T-helper 2 cell (primary cell): ENCODE results near the gene ANGEL2.
"Not testable (repeated sequence)": the region's sequence is repeated elsewhere in the genome, so short reads cannot be mapped to it uniquely, and the experiment has no call there.

Experiments
- DNase-seq, 5 experiments: peaks; one replicate each; pipeline versions ENCODE4 v3.0.0 to v3.0.0-alpha.2; 2012 to 2022

Gene ANGEL2

DNA sequence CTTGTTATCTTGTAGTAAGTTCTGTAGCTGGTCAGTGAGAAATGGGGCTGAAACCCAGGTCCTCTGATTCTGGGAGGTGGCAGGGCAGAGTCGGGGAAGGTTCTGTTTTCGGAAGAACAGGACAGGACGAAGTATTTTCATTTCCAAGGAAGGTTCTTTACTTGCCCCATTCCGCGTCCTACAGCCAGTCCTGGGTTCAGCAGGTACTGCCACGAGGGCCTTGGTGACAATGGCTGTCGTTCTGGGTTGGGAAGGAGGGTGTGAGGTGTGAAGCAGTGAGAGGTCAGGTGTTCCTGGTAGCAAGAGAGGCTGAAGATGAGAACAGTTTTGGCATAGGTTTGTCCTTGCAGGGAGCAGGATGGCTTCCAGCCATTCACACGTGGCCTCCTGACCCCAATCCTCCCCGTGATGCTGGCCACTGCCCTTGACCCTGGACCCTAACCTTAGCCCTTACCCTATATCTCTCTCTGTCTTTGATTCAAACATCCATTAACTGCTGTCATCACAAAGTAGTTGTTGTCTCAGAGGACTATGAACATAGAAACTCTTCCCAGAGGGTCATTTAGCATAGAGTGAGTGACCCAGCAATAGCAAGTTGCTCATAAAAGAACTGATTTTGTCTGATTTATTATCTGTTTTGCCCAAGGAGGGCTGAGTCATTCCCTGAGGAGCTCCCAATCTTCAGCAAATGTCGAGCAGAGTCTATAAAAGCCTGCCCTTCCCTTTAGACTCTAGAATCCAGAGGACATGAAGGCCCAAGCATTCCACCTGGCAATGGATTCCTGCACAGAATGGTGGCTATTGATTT is 40.4 kb downstream of the ANGEL2 start:
- DNase-seq, result no peak

DNA sequence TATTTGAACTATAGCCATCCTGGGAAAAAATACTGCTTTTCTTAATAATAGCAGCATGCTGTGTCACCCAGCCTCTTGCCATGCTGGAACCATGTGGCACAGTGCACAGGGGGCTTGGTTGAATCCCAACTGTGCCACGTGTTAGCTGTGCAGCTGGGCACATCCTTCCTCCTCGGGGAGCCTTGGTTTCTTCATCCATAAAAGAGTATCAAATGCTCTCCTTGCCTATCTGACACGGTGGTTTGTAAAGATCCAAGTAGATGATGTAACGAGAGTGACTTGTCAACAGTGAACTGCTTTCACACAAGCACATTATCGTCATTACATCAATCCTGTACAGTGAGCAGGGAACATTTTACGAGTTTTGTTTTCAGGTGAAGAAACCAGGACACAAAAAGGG is 41.0 kb downstream of the ANGEL2 start:
- DNase-seq, result no peak

DNA sequence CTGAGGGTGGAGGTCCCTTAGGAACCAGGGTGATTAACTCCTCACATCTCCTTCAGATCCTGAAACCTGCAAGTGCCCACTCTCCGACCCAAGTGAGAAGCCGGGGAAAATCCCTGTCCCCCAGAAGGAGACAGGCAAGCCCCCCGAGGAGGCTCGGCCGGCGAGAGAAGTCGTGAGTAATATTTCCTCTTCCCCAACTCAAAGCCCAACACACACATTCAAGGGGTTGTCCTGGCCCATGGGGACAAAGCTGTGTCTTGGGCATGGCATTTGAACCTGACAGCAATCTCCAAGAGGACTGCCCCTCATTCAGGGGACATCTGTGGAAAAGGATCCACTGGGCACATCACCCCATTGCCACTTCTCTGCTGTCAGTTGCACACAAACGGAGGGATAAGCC is 41.8 kb downstream of the ANGEL2 start:
- no peak for DNase-seq

DNA sequence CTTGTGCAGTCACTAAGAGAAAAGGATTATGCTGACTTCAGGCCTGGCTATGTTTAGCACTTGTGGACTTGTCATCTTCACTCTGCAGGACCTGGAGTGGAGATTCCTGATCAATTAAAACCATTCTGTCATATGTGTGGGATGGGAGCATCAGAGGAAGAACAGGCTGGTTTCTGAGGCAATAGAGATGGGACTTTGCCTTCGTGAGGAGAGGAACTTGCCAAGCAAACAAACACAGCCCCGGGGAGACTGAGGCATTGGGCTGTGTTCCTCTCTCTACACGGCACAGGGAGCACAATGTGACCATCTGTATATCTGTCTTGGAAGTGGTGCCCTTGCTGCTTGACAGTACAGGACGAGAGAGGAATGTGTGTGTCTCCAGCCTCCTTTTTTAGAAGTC is 42.2 kb downstream of the ANGEL2 start:
- no peak for DNase-seq

DNA sequence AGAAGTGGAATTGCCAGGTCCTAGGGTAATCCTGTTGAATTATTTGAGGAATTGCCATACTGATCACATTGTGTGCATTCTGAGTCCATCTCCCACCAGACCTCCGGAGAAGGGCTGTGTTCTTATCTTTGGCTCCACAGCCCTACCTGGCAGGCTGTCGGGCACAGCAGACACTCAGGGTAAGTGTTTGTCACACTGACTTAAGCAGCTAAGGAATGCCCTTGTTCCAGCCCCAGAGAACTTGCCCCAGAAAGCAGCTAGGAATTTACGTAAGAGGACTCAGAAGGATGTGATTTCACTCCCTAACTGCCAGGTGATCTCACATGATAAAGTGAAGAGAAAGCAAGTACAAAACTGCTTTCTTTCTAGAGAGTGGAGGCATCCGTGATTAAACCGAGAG is 44.4 kb downstream of the ANGEL2 start:
- DNase-seq, result no peak

DNA sequence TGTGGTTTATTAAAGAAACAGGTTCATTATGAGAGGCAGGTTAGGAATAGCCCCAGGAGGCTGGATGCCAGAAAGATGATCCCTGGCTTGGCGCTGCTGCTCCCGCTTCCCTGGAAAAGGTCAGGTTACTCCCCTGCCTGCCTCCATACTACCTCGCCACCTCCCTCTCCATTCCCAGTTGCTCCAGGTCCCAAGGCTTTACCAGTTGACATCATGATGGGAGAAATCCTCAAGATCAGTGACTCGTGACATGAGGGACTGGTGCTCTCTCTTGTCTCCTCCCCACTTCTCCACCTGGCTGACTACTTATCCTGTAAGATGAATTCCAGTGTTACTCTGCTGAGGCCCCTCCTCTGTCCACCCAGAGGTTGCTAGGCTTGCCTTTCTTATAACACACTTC is 45.6 kb downstream of the ANGEL2 start:
- no peak for DNase-seq

DNA sequence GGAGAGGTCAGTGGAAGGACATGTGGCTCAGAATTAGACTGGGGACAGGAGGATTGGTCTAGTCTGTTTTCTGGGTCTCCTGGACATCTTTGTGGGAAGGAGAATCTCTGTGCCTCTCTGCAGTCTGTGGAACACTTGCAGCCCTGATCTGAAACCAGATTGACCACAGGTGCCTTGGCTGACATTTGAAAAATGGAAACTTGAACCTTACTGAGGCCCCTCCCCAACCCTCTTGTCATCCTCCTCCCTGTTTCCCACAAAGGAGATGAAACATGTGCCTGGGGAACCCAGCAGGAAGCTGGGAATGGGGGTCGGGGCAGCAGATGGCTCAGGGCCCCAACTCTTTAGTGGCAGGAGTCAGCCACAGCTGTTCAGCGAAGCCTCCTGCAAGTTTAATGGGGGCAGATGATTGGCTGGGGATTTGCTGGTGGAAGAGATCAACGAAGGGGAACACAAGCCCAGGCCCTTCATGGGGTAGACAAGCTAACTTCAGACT is 47.3 kb downstream of the ANGEL2 start:
- no peak for DNase-seq

DNA sequence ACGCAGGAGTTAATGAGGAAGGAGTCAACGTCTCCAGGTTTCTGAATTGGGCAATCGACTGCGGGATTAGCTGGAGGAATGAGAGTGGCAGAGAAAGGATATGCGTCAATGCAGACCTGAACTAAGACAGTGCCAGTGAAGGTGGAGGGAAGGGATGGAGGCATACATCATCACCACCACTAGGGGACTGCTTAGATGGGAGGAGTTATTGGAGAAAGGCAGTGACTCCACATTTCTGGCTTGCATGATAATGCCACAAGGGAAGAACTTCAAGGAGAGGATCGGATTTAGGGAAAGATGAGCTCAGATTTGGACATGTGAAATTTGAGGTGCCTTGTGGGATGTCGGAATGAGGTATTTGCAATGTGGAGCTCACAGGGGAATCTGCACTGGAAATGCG is 47.9 kb downstream of the ANGEL2 start:
- DNase-seq, result peak in 1 of 5 experiments; percentile 34

DNA sequence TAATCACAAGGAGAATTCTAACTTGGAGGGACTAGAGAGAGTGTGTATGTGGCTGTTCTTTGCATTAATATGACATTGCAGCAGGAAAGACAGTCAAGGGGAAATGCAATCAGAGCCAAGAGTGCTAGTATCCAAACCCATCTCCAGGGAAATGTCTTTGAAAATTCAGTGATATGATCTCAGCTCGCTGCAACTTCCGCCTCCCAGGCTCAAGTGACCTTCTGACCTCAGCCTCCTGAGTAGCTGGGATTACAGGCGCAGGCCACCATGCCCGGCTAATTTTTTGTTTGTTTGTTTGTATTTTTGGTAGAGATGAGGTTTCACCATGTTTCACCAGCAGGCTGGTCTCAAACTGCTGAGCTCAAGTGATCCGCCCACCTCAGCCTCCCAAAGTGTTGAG is 49.1 kb downstream of the ANGEL2 start:
- no peak for DNase-seq

DNA sequence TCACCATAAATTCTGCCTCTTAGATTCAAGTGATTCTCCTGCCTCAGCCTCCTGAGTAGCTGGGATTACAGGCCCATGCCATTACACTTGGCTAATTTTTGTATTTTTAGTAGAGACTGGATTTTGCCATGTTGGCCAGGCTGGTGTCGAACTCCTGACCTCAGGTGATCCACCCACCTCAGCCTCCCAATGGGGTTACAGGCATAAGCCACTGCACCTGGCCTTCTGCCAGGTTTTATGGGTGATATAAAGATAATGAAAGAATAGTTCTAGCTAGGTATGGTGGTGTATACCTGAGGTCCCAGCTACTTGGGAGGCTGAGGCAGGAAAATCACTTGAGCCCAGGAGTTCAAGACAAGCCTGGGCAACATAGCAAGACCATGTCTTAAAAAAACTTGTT is 50.7 kb downstream of the ANGEL2 start:
- not testable (repeated sequence) for DNase-seq

DNA sequence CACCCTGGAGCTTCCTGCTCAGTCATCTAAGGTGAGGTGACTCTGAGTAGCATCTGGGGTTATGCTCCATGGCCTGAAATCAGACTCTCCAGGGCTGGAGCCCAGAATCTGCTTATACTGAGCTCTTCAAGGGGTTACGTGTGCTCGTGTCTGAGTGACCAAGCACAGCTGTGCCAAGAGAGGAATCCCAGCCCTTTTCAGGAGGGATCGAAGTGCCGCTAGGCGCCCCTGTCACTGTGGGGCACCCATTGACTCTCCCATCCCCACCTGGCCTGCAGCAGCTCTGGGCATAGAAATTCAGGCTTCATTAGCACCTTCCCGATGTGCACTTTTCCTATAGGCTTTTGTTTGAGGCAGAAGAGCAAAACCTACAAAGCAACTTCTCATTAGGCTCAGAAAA is 51.6 kb downstream of the ANGEL2 start:
- no peak for DNase-seq

DNA sequence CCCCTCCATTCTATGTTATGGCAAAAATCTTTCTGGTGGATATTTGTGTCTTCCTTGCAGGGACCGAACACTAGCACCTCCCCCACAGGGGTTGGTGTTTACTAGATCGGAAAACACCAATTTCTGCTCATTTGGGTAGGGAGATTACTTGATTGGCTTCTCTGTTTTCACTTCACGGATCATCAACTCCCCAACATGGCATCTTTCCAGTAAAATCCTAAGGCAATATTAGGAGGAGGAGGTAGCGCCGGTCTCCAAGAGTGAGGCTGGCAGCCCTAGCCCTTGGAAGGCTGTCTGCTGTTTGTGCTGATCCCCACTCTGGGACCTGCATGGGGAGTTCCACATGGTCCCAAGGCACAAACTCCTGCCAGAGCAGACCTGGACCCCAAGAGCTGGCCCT is 53.2 kb downstream of the ANGEL2 start:
- DNase-seq, result no peak

DNA sequence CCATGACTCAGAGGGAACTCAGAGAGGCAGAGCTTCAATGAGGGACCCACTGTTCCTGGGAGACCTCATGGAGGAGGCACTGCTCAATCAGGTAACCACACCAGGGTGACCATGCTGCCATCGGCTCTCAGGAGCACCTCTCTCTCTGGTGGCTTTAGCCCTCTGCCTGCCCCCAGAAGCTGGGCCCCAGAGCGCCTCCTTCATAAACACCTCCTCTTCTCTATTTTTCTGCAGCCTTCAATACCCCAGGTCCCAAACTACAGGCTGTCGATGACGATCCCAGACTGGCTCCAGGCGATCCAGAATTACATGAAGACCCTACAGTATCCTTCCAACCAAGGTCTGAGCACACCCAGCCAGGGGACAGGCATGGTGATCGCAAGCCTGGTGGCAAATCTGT is 54.7 kb downstream of the ANGEL2 start:
- no peak for DNase-seq

DNA sequence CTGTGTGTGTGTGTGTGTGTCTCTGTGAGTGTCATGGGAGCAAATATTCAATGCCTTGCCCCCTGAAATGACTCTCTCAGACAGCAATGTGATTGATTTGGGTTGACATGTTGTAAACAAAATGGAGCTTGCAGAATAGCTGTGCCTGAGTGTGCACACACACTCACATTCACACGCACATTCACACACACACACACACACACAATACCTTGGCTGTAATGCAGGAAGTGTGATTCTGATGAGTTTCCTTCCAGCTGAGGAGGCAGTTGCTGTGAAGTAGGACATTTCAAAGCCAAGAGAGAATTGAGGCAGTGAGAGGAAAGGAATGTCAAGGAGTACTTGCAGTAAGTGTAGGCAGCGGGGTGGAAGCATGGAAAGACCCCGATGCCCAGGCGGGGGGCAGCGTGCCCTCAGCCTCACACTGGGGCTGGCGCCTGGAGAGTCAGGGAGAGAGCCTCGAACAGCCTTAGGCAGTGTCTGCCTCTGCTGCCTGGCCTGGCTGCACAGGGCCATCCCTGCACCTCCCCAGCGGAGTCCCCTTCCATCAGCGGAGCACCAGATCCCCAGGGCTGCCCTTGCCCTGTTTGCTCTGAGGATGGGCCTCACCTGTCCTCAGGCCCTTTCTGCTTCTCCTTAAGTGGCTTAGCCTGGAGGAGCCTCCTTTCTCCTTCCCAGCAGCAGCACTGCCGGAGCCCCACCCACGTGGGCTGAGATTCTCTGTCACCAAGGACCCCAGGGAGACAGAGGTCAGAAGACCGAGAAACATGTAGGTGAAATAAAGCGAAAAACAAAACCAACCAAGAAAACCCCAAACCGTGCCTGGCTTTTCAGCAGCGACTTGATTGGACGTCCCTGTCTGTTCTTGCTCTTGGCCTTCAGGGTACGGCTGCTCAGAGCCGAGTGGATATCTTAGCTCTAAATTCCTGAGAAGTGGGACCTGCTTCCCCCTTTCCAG is 56.1 kb downstream of the ANGEL2 start:
- peak in 1 of 5 experiments; percentile 42 for DNase-seq

DNA sequence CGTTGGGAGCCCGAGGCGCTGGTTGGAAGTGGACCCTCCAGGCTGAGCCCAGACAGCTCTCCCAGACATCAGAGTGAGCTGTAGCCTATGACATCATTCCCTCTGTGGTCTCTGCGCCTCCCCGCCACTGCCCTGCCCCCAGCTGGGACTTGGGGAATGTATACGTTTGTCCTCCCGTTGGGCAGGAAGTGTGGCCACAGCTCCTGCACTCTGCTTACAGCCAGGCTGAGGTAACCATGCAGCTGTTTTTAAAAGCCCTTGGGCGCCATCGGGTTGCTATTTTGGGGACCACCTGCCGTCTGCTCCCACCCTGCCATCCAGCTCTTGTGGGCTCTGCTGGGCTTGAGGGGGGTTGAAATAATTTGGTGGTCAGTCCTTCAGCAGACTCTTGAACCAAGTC is 57.5 kb downstream of the ANGEL2 start:
- no peak for DNase-seq

DNA sequence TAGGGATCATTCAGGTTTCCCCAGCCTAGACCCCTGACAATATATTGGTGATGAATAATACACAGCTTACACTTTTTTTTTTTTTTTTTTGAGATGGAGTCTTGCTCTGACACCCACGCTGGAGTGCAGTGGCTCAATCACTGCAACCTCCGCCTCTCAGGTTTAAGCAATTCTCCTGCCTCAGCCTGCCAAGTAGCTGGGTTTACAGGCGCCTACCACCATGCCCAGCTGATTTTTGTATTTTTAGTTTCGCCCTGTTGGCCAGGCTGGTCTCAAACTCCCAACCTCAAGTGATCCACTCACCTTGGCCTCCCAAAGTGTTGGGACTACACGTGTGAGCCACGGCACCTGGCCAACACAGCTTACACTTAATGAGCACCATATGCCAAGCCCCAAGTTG is 58.1 kb downstream of the ANGEL2 start:
- DNase-seq, result no peak

DNA sequence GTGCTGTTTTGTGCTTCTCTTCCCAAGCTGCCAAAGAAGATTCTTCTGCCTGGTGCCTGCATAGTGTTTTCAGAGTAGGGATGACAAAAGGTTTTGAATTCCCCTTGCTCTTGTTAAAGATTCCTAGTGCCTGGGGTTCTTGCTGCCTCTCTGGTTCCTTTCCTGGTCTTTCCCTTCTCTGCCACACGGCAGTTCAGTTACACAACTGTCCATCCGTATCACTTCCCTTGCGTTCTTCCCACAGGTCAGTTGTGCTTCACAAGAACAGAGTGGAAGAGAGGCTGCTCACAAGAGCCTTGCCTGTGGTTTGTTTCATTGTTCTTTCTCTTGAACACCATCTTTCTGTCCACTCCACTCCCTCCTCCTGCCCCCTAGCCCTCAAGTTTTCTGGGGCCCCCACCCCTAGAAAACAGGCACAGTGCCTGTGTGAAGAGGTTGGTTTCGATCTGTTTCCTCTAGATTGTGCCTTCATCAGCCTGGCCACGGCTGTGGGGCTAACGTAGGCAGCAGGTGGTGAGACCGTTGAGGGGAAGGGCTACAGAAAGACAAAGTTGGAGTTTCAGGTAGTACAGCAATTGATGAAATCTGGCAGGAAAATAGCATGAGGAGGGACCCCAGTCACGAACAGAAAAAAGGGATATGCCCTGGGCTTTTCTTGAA is 59.6 kb downstream of the ANGEL2 start:
- DNase-seq, result no peak

DNA sequence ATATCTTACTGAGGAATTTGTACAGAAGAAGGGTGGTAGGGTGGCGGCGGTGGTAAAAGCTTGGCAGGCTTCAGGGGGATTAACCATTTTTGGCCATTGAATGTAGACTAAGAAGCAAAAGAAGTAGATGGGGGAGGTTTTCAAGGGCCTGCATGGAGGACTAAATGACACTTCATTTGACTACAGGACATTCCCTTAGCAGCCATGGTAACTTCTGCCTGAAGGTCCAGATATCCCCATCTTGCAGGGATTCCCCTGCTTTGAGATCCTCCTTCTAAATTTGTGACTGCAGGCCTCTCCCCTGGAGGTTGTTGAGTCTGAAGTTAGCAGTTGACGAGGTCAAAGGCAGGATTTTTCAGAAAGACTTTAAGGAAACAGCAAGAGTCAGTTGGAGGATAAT is 60.6 kb downstream of the ANGEL2 start:
- no peak for DNase-seq

DNA sequence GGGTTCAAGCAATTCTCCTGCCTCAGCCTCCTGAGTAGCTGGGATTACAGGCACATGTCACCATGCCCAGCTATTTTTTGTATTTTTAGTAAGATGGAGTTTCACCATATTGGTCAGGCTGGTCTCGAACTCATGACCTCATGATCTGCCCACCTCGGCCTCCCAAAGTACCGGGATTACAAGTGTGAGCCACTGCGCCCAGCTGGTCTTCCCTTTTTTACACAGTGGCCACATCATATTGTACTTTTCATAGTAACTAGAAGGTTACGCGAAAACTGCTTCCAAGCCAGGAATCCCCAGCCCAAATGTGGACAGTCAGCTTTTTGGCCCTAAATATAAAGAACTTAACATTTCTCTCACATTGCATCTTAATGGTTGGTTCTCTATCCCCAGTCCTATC is 61.2 kb downstream of the ANGEL2 start:
- DNase-seq, result no peak

DNA sequence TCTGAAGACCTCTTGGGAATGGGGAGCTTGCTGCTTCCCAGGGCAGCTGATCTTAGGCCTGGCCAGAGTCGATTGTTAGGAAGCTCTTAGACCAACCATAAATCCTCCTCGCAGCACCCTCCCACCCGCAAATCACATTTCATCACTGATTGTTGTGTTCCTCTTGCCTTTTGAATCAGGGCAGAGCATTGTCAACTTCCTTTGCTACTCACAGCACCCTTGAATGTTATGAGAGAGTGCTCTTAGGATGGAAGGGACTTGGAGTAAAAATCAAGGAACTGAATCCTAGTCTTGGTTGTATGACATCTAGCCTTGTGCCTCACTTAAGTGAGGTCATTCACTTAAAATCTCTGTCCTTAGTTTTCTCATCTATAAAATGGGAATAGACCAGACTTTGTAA is 62.3 kb downstream of the ANGEL2 start:
- DNase-seq, result no peak

DNA sequence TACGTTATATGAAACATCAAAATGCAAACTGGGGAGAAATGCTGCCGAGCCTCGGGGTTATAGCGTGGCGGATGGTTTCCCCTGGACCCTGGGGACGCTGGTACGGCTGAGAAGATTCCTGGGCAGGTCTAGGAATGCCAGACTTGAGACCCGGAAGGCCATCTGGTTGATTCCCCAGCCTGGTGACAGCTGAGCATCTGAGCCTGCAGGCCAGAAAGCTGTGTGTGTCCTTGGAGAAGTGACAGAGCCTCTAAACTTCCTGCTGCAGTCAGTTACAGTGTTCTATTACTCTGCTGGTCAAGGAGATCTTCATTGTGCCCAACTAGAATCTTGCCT is 63.1 kb downstream of the ANGEL2 start:
- no peak for DNase-seq

DNA sequence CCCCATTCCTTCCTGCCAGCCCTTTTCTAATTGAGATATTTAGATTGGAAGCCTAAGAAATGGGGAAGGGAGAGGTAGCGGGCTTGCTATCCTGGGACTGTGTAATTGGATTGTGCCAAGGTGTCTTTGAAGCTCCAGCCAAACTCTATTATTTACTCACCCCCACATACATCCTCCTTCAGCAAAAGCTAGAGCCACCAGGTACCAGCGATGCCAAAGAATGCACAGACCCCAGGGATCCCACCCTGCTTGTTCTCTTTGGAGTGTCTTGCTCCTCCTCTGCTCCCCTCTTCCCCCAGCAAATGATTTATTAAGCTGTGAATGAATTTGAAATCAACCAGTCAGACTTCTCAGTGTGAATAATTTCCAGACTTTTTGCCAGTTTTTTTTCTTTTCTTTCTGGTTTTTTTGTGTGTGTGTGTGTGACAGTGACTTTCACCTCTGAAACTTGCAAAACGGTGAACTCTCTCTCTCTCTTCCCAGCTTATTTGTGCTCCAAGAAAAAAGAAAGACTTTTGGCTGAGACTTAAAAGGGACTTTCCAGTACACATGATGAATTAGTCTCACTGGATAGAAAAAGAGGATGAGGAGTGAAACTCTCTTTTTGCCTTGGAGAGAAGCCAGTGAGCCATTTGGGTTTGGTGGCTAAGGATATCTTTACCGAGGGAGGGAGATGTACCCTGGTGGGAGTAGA is 63.6 kb downstream of the ANGEL2 start:
- no peak for DNase-seq
